ENCODE results near the gene SBF2.

Gene SBF2

GRCh38 chr11:9859554-9860305 lies 434.3 kb downstream of the SBF2 start:
- Mint-ChIP-seq H3K27me3 (no peaks in the 10 kb centered on the region), H3K27ac (peak overlapping the region; percentile 91), H3K36me3 (ENCODE audit: low read depth) (no peaks in the 10 kb centered on the region), H3K4me3 (peak overlapping the region; percentile 63), H3K4me1 (ENCODE audit: low read depth) (peaks cover 43% of the 10 kb centered on the region), H3K9me3 (no peaks in the 10 kb centered on the region)

GRCh38 chr11:9858822-9859221 lies 435.2 kb downstream of the SBF2 start:
- no peaks in the 10 kb centered on the region for H3K27me3 Mint-ChIP-seq
- peak overlapping the region; percentile 91 for H3K27ac Mint-ChIP-seq
- peak overlapping the region; percentile 49 for H3K4me3 Mint-ChIP-seq
- no peaks in the 10 kb centered on the region for H3K36me3 Mint-ChIP-seq (ENCODE audit: low read depth)
- H3K4me1 Mint-ChIP-seq (ENCODE audit: low read depth), result peaks cover 43% of the 10 kb centered on the region
- H3K9me3 Mint-ChIP-seq, result no peaks in the 10 kb centered on the region

DNA sequence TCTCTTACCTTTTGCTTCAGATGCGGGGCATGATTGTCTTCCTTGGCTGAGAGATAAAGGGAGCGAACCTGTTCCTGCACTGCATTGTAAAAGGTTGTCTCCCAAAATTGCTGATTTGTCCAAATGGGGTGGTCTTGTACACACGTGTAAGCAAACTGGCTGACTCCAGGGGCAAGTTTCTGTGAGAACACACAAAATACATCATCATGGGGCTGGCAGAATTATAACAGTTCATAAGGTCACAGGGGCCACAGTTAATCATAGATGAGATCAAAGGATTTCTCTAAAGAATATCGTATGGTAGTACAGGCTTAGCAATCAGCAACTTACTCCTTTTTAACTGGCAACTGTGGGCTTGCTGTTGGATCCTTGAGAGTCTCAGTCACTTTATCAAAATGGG lies 435.8 kb downstream of the SBF2 start:
- Mint-ChIP-seq H3K4me3 (peak overlapping the region; percentile 49), H3K4me1 (ENCODE audit: low read depth) (peaks cover 43% of the 10 kb centered on the region), H3K27ac (peak overlapping the region; percentile 91), H3K9me3 (no peaks in the 10 kb centered on the region), H3K27me3 (no peaks in the 10 kb centered on the region), H3K36me3 (ENCODE audit: low read depth) (no peaks in the 10 kb centered on the region)

GRCh38 chr11:9855579-9856287 lies 438.3 kb downstream of the SBF2 start:
- H3K36me3 Mint-ChIP-seq (ENCODE audit: low read depth), result no peaks in the 10 kb centered on the region
- H3K4me3 Mint-ChIP-seq, result no peak overlapping the region
- peaks cover 28% of the 10 kb centered on the region for H3K4me1 Mint-ChIP-seq (ENCODE audit: low read depth)
- no peak overlapping the region for H3K27ac Mint-ChIP-seq
- no peaks in the 10 kb centered on the region for H3K27me3 Mint-ChIP-seq
- H3K9me3 Mint-ChIP-seq, result no peaks in the 10 kb centered on the region

DNA sequence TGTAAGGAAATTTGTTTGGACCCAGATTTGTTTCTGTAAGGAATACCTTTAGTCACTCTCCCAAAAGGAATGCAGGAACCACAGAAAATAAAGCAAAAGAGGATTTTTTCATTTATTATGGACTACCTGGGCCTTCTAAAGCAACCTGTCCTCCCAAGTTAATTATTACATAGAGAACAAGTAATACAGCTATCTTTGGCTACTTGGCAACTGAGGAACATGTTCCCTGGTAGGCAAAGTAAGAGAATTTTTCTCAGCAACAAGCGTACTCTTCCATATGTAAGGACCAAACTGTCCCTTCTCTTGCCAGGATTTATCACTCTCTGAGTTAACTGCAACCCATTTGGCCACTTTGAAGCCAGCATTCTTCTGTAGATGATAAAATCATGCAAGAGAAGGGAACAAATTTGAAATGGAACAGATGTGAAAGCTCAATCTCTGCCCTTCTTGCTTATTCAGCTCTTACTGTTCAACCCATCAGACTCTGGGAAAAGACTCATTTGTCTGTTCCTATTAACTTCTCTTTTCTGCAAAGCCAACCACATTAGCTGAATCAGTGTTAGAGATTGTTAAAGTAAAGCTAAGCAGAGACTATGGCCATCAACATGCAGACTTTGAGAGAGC lies 440.0 kb downstream of the SBF2 start:
- peaks cover 11% of the 10 kb centered on the region for H3K36me3 Mint-ChIP-seq (ENCODE audit: low read depth)
- no peak overlapping the region for H3K27ac Mint-ChIP-seq
- no peaks in the 10 kb centered on the region for H3K9me3 Mint-ChIP-seq
- peaks cover 11% of the 10 kb centered on the region for H3K4me1 Mint-ChIP-seq (ENCODE audit: low read depth)
- no peak overlapping the region for H3K4me3 Mint-ChIP-seq
- H3K27me3 Mint-ChIP-seq, result no peaks in the 10 kb centered on the region

DNA sequence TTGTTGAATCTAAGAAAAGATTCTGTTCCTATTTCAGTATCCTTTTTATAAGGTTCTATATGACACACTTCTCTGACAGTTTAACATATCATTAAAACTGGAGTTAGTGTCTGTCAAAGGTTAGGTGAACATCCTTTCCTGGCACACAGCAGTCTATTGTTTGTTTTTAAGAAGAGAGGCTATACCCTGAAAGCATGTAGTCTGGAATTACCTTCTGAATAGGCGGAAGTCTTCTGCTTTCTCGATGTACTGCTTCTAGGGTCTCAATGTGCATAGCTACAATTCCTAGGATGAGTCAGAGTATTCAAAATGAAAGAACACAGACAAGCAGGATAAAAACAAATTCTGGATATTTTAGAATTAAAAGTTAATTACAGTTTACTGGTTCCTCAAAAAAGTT lies 441.6 kb downstream of the SBF2 start:
- no peaks in the 10 kb centered on the region for H3K9me3 Mint-ChIP-seq
- peaks cover 15% of the 10 kb centered on the region for H3K36me3 Mint-ChIP-seq (ENCODE audit: low read depth)
- H3K4me1 Mint-ChIP-seq (ENCODE audit: low read depth), result no peaks in the 10 kb centered on the region
- H3K27me3 Mint-ChIP-seq, result no peaks in the 10 kb centered on the region
- no peak overlapping the region for H3K27ac Mint-ChIP-seq
- H3K4me3 Mint-ChIP-seq, result no peak overlapping the region

GRCh38 chr11:9851366-9851765 lies 442.7 kb downstream of the SBF2 start:
- no peaks in the 10 kb centered on the region for H3K9me3 Mint-ChIP-seq
- no peak overlapping the region for H3K27ac Mint-ChIP-seq
- H3K4me3 Mint-ChIP-seq, result no peak overlapping the region
- no peaks in the 10 kb centered on the region for H3K27me3 Mint-ChIP-seq
- no peaks in the 10 kb centered on the region for H3K4me1 Mint-ChIP-seq (ENCODE audit: low read depth)
- H3K36me3 Mint-ChIP-seq (ENCODE audit: low read depth), result peaks cover 23% of the 10 kb centered on the region

GRCh38 chr11:9850224-9850895 lies 443.7 kb downstream of the SBF2 start:
- Mint-ChIP-seq H3K36me3 (ENCODE audit: low read depth) (peaks cover 30% of the 10 kb centered on the region), H3K27ac (no peak overlapping the region), H3K4me1 (ENCODE audit: low read depth) (peaks cover 4% of the 10 kb centered on the region), H3K27me3 (no peaks in the 10 kb centered on the region), H3K9me3 (no peaks in the 10 kb centered on the region), H3K4me3 (no peak overlapping the region)

DNA sequence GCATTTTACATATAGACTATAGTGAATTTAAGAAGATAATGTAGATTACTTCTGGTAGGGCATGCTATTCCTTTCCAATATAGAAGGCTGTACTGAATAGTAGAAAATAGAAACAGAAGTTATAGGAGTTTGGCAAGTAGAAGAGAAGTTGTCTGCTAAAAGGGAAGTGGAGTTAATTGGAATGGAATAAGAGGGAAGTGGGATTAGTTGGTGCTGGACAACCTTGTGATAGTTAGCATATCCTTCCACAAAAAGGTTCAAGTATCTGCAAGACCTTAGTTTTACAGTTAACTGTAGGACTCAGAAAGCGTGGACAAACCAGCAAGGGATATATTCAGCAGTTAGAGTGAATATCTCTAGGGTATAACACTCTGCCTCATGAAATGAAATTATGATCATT lies 444.6 kb downstream of the SBF2 start:
- no peaks in the 10 kb centered on the region for H3K27me3 Mint-ChIP-seq

DNA sequence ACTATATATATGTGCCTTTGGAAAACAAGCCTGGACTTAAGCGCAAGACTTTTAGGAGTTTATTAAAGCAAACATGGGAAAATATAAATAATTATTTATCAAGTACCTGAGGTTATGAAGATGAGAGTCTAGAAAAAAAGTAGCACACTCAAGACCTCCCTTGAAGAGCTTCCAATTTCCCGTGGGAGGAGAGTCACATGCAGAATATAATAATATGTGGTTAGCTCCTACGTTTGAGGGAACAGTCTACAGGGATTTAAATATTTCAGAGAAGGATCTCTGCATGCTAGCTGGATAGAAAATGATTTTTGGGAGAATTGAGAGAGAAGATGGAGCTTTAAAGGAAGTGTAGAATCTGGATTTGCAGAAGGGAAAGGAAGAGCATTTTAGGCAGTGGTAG lies 446.4 kb downstream of the SBF2 start:
- Mint-ChIP-seq H3K27ac (no peak overlapping the region), H3K4me1 (ENCODE audit: low read depth) (peaks cover 16% of the 10 kb centered on the region), H3K36me3 (ENCODE audit: low read depth) (peaks cover 36% of the 10 kb centered on the region)

More for the DNA sequence above, 444.6 kb downstream of the SBF2 start:
- Mint-ChIP-seq H3K4me3 (no peak overlapping the region), H3K36me3 (ENCODE audit: low read depth) (peaks cover 33% of the 10 kb centered on the region), H3K4me1 (ENCODE audit: low read depth) (peaks cover 4% of the 10 kb centered on the region), H3K27ac (no peak overlapping the region), H3K9me3 (no peaks in the 10 kb centered on the region)

GRCh38 chr11:9842923-9843322 lies 451.1 kb downstream of the SBF2 start:
- H3K9me3 Mint-ChIP-seq, result no peaks in the 10 kb centered on the region
- H3K36me3 Mint-ChIP-seq (ENCODE audit: low read depth), result peaks cover 40% of the 10 kb centered on the region
- peaks cover 56% of the 10 kb centered on the region for H3K4me1 Mint-ChIP-seq (ENCODE audit: low read depth)
- H3K4me3 Mint-ChIP-seq, result no peak overlapping the region
- H3K27me3 Mint-ChIP-seq, result no peaks in the 10 kb centered on the region
- H3K27ac Mint-ChIP-seq, result peak overlapping the region; percentile 53

More for the DNA sequence above, 446.4 kb downstream of the SBF2 start:
- Mint-ChIP-seq H3K27me3 (no peaks in the 10 kb centered on the region), H3K9me3 (no peaks in the 10 kb centered on the region), H3K4me3 (no peak overlapping the region)

GRCh38 chr11:9840460-9841004 lies 453.5 kb downstream of the SBF2 start:
- Mint-ChIP-seq H3K27me3 (no peaks in the 10 kb centered on the region), H3K4me3 (peak overlapping the region; percentile 14), H3K27ac (peak overlapping the region; percentile 76), H3K9me3 (no peaks in the 10 kb centered on the region), H3K36me3 (ENCODE audit: low read depth) (peaks cover 22% of the 10 kb centered on the region), H3K4me1 (ENCODE audit: low read depth) (peaks cover 52% of the 10 kb centered on the region)

- Mint-ChIP-seq H3K27ac (peak overlapping the region; percentile 87), H3K36me3 (ENCODE audit: low read depth) (peaks cover 21% of the 10 kb centered on the region), H3K9me3 (no peaks in the 10 kb centered on the region), H3K4me1 (ENCODE audit: low read depth) (peaks cover 52% of the 10 kb centered on the region), H3K27me3 (no peaks in the 10 kb centered on the region), H3K4me3 (peak overlapping the region; percentile 51)
Measured at GRCh38 chr11:9839550-9839949, 454.5 kb downstream of the SBF2 start.

DNA sequence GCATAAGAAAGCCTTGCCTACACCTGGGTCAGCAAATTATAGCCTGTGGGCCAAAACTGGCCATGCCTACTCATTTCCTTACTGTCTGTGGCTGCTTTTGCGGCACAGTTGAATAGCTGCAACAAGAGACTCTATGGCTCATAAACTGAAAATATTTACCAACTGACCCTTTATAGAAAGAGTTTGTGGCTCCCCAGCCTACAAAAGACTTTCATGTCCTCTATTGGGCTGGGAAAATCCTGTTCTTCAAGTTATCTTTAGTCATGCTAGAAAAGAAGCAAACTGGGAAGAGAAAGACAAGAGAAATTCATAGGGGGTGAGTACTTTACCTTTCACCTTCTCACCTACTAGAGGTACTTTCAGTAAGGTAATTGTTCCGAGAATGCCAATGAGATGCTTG lies 455.1 kb downstream of the SBF2 start:
- H3K27ac Mint-ChIP-seq, result peak overlapping the region; percentile 87
- H3K9me3 Mint-ChIP-seq, result no peaks in the 10 kb centered on the region
- H3K4me3 Mint-ChIP-seq, result peak overlapping the region; percentile 51
- peaks cover 21% of the 10 kb centered on the region for H3K36me3 Mint-ChIP-seq (ENCODE audit: low read depth)
- peaks cover 48% of the 10 kb centered on the region for H3K4me1 Mint-ChIP-seq (ENCODE audit: low read depth)
- H3K27me3 Mint-ChIP-seq, result no peaks in the 10 kb centered on the region

All from stimulated activated naive CD8-positive, alpha-beta T cell treated with anti-CD3 and anti-CD28 coated beads, Interleukin-15, Interleukin-2, amounts not matched to agents 100 ng/mL and 50 ng/mL, for 24 hours (primary cell).